SJCRH30 (cell line): ENCODE results near the gene TLR10. TPM values are rescaled to one million over a fixed set of nuclear protein-coding genes. Genes with fewer than 3 reads are reported as not detected.
"Not testable (repeated sequence)": the region's sequence is repeated elsewhere in the genome, so short reads cannot be mapped to it uniquely, and the experiment has no call there.

Experiments used
- DNase-seq, 2 experiments: peaks; one replicate each; pipeline ENCODE4 v3.0.0-alpha.2; 2015 to 2020
- H3K27ac ChIP-seq: fragments of 250-450 bp; sonication (Bioruptor Pico); 2 replicates; pipeline ENCODE4 v1.5.1; 2020; ENCODE audit warnings: mild to moderate bottlenecking, moderate library complexity
- H3K27me3 ChIP-seq: fragments of 250-450 bp; sonication (Bioruptor Pico); 2 replicates; pipeline ENCODE4 v1.5.1; 2020; ENCODE audit warnings: mild to moderate bottlenecking, moderate library complexity
- H3K36me3 ChIP-seq: fragments of 250-450 bp; sonication (Bioruptor Pico); 2 replicates; pipeline ENCODE4 v1.5.1; 2020; ENCODE audit warnings: mild to moderate bottlenecking, moderate library complexity
- H3K4me1 ChIP-seq: fragments of 250-450 bp; sonication (Bioruptor Pico); 2 replicates; pipeline ENCODE4 v1.5.1; 2020; ENCODE audit warnings: mild to moderate bottlenecking, moderate library complexity
- H3K4me3 ChIP-seq: fragments of 250-450 bp; sonication (Bioruptor Pico); 2 replicates; pipeline ENCODE4 v1.5.1; 2020; ENCODE audit warnings: mild to moderate bottlenecking, moderate library complexity
- H3K9me3 ChIP-seq: fragments of 250-450 bp; sonication (Bioruptor Pico); replicated peaks from 2 replicates; pipeline ENCODE4 v1.5.1; 2020; ENCODE audit warnings: mild to moderate bottlenecking, moderate library complexity
- total RNA-seq: library from RNA; depleted of rRNA; stranded (reverse); fragments of >200 nt; shearing (Covaris generic); gene quantifications from 2 replicates; pipeline ENCODE4 v1.2.3, GENCODE V29; 2014

Gene TLR10
- total RNA-seq, 1 experiment from 2014 or later, result not detected

- not testable (repeated sequence) for H3K9me3 ChIP-seq, H3K36me3 ChIP-seq, DNase-seq, H3K27me3 ChIP-seq, H3K4me1 ChIP-seq, H3K4me3 ChIP-seq, H3K27ac ChIP-seq
Measured at GRCh38 chr4:38806251-38806650, 23.5 kb upstream of the TLR10 start.

- peak in 1 of 2 experiments; percentile 24 for DNase-seq
Measured at GRCh38 chr4:38805530-38806145, 22.8 kb upstream of the TLR10 start.

GRCh38 chr4:38804654-38805295, 22.0 kb upstream of the TLR10 start, which contains the start of gene TLR1:
TLR1 (minus strand) TSS chr4:38804791; CDS start chr4:38798831, 5,960 bp downstream.
- Histone ChIP-seq H3K36me3 (no peaks in the 10 kb centered on the region), H3K4me1 (no peaks in the 10 kb centered on the region), H3K27me3 (no peaks in the 10 kb centered on the region), H3K4me3 (peak within 1 kb of the TSS; percentile 32), H3K27ac (no peak within 1 kb of the TSS), H3K9me3 (no peaks in the 10 kb centered on the region)
- DNase-seq, result peak in 1 of 2 experiments; percentile 57

More at GRCh38 chr4:38805530-38806145, 22.8 kb upstream of the TLR10 start:
- no peaks in the 10 kb centered on the region for H3K27me3 ChIP-seq
- H3K27ac ChIP-seq, result no peak overlapping the region
- H3K9me3 ChIP-seq, result no peaks in the 10 kb centered on the region
- no peaks in the 10 kb centered on the region for H3K36me3 ChIP-seq
- H3K4me1 ChIP-seq, result no peaks in the 10 kb centered on the region
- H3K4me3 ChIP-seq, result peak overlapping the region; percentile 32

GRCh38 chr4:38803833-38804653, 21.3 kb upstream of the TLR10 start:
- Histone ChIP-seq H3K27me3 (no peaks in the 10 kb centered on the region), H3K9me3 (no peaks in the 10 kb centered on the region), H3K4me1 (no peaks in the 10 kb centered on the region), H3K36me3 (no peaks in the 10 kb centered on the region), H3K27ac (no peak overlapping the region), H3K4me3 (no peak overlapping the region)
- no peak for DNase-seq

- Histone ChIP-seq H3K27ac (no peak overlapping the region), H3K4me3 (no peak overlapping the region), H3K27me3 (no peaks in the 10 kb centered on the region), H3K36me3 (no peaks in the 10 kb centered on the region), H3K9me3 (no peaks in the 10 kb centered on the region), H3K4me1 (no peaks in the 10 kb centered on the region)
- no peak for DNase-seq
Measured at GRCh38 chr4:38802561-38803355, 20.0 kb upstream of the TLR10 start.

GRCh38 chr4:38800961-38801450, 18.2 kb upstream of the TLR10 start:
- H3K4me3 ChIP-seq, result no peak overlapping the region
- H3K4me1 ChIP-seq, result no peaks in the 10 kb centered on the region
- no peaks in the 10 kb centered on the region for H3K36me3 ChIP-seq
- H3K9me3 ChIP-seq, result no peaks in the 10 kb centered on the region
- H3K27me3 ChIP-seq, result no peaks in the 10 kb centered on the region
- no peak for DNase-seq
- no peak overlapping the region for H3K27ac ChIP-seq

- no peaks in the 10 kb centered on the region for H3K27me3 ChIP-seq
- no peaks in the 10 kb centered on the region for H3K4me1 ChIP-seq
- no peaks in the 10 kb centered on the region for H3K36me3 ChIP-seq
- DNase-seq, result peak in 1 of 2 experiments; percentile 13
- H3K4me3 ChIP-seq, result no peak overlapping the region
- H3K9me3 ChIP-seq, result no peaks in the 10 kb centered on the region
- no peak overlapping the region for H3K27ac ChIP-seq
Measured at GRCh38 chr4:38800366-38800765, 17.6 kb upstream of the TLR10 start.

- Histone ChIP-seq H3K4me3 (no peak overlapping the region), H3K36me3 (no peaks in the 10 kb centered on the region), H3K9me3 (no peaks in the 10 kb centered on the region), H3K27me3 (no peaks in the 10 kb centered on the region), H3K27ac (no peak overlapping the region), H3K4me1 (no peaks in the 10 kb centered on the region)
- DNase-seq, result no peak
Measured at GRCh38 chr4:38795087-38795486, 12.3 kb upstream of the TLR10 start.

- Histone ChIP-seq H3K9me3 (no peaks in the 10 kb centered on the region), H3K27me3 (no peaks in the 10 kb centered on the region), H3K36me3 (no peaks in the 10 kb centered on the region), H3K4me3 (no peak overlapping the region), H3K27ac (no peak overlapping the region), H3K4me1 (no peaks in the 10 kb centered on the region)
- no peak for DNase-seq
Measured at GRCh38 chr4:38794051-38794450, 11.3 kb upstream of the TLR10 start.

- H3K36me3 ChIP-seq, result no peaks in the 10 kb centered on the region
- no peak for DNase-seq
- no peaks in the 10 kb centered on the region for H3K27me3 ChIP-seq
- H3K4me1 ChIP-seq, result no peaks in the 10 kb centered on the region
- H3K9me3 ChIP-seq, result no peaks in the 10 kb centered on the region
- H3K4me3 ChIP-seq, result no peak overlapping the region
- no peak overlapping the region for H3K27ac ChIP-seq
Measured at GRCh38 chr4:38791010-38791409, 8.2 kb upstream of the TLR10 start.

- Histone ChIP-seq H3K27ac (no peak overlapping the region), H3K27me3 (no peaks in the 10 kb centered on the region), H3K36me3 (no peaks in the 10 kb centered on the region), H3K4me3 (no peak overlapping the region), H3K9me3 (no peaks in the 10 kb centered on the region), H3K4me1 (no peaks in the 10 kb centered on the region)
- no peak for DNase-seq
Measured at GRCh38 chr4:38788317-38788716, 5.5 kb upstream of the TLR10 start.

- Histone ChIP-seq H3K9me3 (no peaks in the 10 kb centered on the region), H3K4me1 (no peaks in the 10 kb centered on the region), H3K27me3 (no peaks in the 10 kb centered on the region), H3K36me3 (no peaks in the 10 kb centered on the region), H3K4me3 (no peak overlapping the region), H3K27ac (no peak overlapping the region)
- DNase-seq, result no peak
Measured at GRCh38 chr4:38787693-38788092, 4.9 kb upstream of the TLR10 start.

- no peak for DNase-seq
- no peaks in the 10 kb centered on the region for H3K4me1 ChIP-seq
- H3K36me3 ChIP-seq, result no peaks in the 10 kb centered on the region
Measured at GRCh38 chr4:38785901-38786402, 3.2 kb upstream of the TLR10 start.

GRCh38 chr4:38785041-38785790, 2.4 kb upstream of the TLR10 start:
- Histone ChIP-seq H3K36me3 (no peaks in the 10 kb centered on the region), H3K4me1 (no peaks in the 10 kb centered on the region), H3K27ac (no peak overlapping the region), H3K27me3 (no peaks in the 10 kb centered on the region), H3K4me3 (no peak overlapping the region), H3K9me3 (no peaks in the 10 kb centered on the region)
- no peak for DNase-seq

More at GRCh38 chr4:38785901-38786402, 3.2 kb upstream of the TLR10 start:
- Histone ChIP-seq H3K27ac (no peak overlapping the region), H3K27me3 (no peaks in the 10 kb centered on the region), H3K9me3 (no peaks in the 10 kb centered on the region), H3K4me3 (no peak overlapping the region)
